WTC11 (cell line): ENCODE measurements around the gene COQ6.

Experiments
- ESRRA ChIP-seq: sonication (generic); formaldehyde crosslinking; IDR thresholded peaks from 2 replicates; pipeline ENCODE4 v1.8.1; 2022; ENCODE audit warnings: mild to moderate bottlenecking, missing genetic modification reagents, borderline replicate concordance
- ZNF416 ChIP-seq: fragments of 250-450 bp; sonication (Bioruptor Pico); IDR thresholded peaks from 2 replicates; pipeline ENCODE4 v1.9.0; 2021; ENCODE audit warnings: mild to moderate bottlenecking, inconsistent platforms
- ZNF423 ChIP-seq: fragments of 250-450 bp; sonication (Bioruptor Pico); IDR thresholded peaks from 2 replicates; pipeline ENCODE4 v2.1.2; 2022; ENCODE audit warnings: mild to moderate bottlenecking, moderate library complexity
- TF ChIP-seq, protein P1 (sequence below): fragments of 200-600 bp; IDR thresholded peaks from 2 replicates; pipeline ENCODE4 v1.8.0; 2022; ENCODE audit warnings: antibody characterized with exemption
- TF ChIP-seq, protein P2 (sequence below): sonication (generic); formaldehyde crosslinking; IDR thresholded peaks from 2 replicates; pipeline ENCODE4 v1.8.0; 2022; ENCODE audit warnings: missing genetic modification reagents
- TF ChIP-seq, protein P3 (sequence below): fragments of 250-450 bp; sonication (Bioruptor Pico); conservative IDR thresholded peaks from 2 replicates; pipeline ENCODE4 v1.9.0; 2021; ENCODE audit warnings: mild to moderate bottlenecking
- TF ChIP-seq, protein P4 (sequence below): sonication (generic); formaldehyde crosslinking; conservative IDR thresholded peaks from 2 replicates; pipeline ENCODE4 v1.8.1; 2022; ENCODE audit warnings: mild to moderate bottlenecking, missing genetic modification reagents
- TF ChIP-seq, protein P5 (sequence below): sonication (generic); formaldehyde crosslinking; IDR thresholded peaks from 2 replicates; pipeline ENCODE4 v1.8.0; 2023; ENCODE audit warnings: missing genetic modification reagents

DNA sequence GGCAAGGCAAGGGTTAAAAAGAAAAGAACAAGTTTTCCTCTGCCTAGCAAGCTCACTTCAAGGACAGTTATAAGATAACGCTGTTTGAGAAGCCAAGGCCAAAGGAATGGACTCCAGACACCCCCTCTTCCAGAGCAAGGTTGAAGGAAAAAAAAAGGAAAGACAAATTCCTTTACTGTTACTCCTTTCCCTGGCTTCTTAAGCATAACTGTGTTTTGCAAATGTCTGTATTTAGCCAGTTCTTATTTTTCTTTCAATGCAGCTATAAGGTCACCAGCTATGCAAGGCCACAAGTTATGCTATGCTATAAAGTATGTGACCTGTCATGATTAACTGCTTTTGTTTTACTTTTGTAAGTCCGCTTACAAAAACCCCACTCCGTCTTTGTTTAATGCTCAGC lies 36.8 kb upstream of the COQ6 start:
- TF ChIP-seq ZNF423 = no peak
- TF ChIP-seq, protein P1, sequence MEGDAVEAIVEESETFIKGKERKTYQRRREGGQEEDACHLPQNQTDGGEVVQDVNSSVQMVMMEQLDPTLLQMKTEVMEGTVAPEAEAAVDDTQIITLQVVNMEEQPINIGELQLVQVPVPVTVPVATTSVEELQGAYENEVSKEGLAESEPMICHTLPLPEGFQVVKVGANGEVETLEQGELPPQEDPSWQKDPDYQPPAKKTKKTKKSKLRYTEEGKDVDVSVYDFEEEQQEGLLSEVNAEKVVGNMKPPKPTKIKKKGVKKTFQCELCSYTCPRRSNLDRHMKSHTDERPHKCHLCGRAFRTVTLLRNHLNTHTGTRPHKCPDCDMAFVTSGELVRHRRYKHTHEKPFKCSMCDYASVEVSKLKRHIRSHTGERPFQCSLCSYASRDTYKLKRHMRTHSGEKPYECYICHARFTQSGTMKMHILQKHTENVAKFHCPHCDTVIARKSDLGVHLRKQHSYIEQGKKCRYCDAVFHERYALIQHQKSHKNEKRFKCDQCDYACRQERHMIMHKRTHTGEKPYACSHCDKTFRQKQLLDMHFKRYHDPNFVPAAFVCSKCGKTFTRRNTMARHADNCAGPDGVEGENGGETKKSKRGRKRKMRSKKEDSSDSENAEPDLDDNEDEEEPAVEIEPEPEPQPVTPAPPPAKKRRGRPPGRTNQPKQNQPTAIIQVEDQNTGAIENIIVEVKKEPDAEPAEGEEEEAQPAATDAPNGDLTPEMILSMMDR = no peak
- TF ChIP-seq, protein P2, sequence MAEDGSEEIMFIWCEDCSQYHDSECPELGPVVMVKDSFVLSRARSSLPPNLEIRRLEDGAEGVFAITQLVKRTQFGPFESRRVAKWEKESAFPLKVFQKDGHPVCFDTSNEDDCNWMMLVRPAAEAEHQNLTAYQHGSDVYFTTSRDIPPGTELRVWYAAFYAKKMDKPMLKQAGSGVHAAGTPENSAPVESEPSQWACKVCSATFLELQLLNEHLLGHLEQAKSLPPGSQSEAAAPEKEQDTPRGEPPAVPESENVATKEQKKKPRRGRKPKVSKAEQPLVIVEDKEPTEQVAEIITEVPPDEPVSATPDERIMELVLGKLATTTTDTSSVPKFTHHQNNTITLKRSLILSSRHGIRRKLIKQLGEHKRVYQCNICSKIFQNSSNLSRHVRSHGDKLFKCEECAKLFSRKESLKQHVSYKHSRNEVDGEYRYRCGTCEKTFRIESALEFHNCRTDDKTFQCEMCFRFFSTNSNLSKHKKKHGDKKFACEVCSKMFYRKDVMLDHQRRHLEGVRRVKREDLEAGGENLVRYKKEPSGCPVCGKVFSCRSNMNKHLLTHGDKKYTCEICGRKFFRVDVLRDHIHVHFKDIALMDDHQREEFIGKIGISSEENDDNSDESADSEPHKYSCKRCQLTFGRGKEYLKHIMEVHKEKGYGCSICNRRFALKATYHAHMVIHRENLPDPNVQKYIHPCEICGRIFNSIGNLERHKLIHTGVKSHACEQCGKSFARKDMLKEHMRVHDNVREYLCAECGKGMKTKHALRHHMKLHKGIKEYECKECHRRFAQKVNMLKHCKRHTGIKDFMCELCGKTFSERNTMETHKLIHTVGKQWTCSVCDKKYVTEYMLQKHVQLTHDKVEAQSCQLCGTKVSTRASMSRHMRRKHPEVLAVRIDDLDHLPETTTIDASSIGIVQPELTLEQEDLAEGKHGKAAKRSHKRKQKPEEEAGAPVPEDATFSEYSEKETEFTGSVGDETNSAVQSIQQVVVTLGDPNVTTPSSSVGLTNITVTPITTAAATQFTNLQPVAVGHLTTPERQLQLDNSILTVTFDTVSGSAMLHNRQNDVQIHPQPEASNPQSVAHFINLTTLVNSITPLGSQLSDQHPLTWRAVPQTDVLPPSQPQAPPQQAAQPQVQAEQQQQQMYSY = no peak
- TF ChIP-seq, protein P3, sequence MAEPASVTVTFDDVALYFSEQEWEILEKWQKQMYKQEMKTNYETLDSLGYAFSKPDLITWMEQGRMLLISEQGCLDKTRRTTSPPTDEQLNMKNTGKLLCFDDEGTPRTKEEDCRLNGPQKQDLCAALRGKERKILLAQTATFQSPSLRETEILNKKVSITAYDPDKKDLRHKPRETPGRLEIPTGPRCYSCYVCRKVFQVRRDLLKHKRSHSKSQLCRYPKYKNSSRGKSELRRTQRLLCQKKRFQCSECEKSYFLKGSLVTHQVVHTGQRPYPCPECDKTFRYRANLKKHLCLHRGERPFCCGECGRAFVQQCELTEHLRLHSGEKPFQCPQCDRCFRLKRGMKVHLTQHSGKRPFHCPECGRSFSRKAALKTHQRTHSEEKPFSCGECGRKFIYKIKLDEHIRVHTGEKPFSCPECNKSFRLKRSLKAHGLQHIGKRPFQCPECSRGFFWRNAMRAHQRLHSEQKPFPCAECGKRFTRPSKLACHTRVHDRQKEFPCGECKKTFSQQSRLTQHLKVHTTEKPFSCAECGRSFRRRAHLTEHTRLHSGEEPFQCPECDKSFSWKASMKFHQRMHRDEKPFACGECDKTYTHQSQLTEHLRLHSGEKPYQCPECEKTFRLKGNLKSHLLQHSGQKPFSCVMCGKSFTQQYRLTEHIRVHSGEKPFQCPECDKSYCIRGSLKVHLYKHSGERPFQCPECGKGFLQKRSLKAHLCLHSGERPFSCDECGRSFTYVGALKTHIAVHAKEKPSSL (CRISPR knock-in tag) = no peak
- TF ChIP-seq, protein P4, sequence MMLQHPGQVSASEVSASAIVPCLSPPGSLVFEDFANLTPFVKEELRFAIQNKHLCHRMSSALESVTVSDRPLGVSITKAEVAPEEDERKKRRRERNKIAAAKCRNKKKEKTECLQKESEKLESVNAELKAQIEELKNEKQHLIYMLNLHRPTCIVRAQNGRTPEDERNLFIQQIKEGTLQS (CRISPR knock-in tag) = no peak
- TF ChIP-seq ZNF416 = no peak
- TF ChIP-seq ESRRA (CRISPR knock-in tag) = no peak
- TF ChIP-seq, protein P5, sequence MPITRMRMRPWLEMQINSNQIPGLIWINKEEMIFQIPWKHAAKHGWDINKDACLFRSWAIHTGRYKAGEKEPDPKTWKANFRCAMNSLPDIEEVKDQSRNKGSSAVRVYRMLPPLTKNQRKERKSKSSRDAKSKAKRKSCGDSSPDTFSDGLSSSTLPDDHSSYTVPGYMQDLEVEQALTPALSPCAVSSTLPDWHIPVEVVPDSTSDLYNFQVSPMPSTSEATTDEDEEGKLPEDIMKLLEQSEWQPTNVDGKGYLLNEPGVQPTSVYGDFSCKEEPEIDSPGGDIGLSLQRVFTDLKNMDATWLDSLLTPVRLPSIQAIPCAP = no peak
